ENCODE data around the gene PYGB.
"Not testable (repeated sequence)": the region's sequence is repeated elsewhere in the genome, so short reads cannot be mapped to it uniquely, and the experiment has no call there.

The PYGB gene

GRCh38 chr20:25249198-25249931, 1.5 kb downstream of the PYGB start:
- DNase-seq = no peak

- DNase-seq = no peak
Measured at GRCh38 chr20:25250508-25250907, 2.6 kb downstream of the PYGB start.

- no peak for DNase-seq
Measured at GRCh38 chr20:25251019-25251418, 3.1 kb downstream of the PYGB start.

GRCh38 chr20:25251558-25251957, 3.7 kb downstream of the PYGB start:
- DNase-seq = no peak

GRCh38 chr20:25252230-25252651, 4.4 kb downstream of the PYGB start:
- no peak for DNase-seq

- no peak for DNase-seq
Measured at GRCh38 chr20:25252686-25253421, 5.0 kb downstream of the PYGB start.

- no peak for DNase-seq
Measured at GRCh38 chr20:25253606-25254275, 5.9 kb downstream of the PYGB start.

- DNase-seq = no peak
Measured at GRCh38 chr20:25254571-25254970, 6.7 kb downstream of the PYGB start.

GRCh38 chr20:25254986-25255680, 7.2 kb downstream of the PYGB start:
- DNase-seq = no peak

GRCh38 chr20:25256226-25256859, 8.5 kb downstream of the PYGB start:
- DNase-seq = no peak

GRCh38 chr20:25257130-25257529, 9.2 kb downstream of the PYGB start:
- no peak for DNase-seq

GRCh38 chr20:25257756-25258475, 10.0 kb downstream of the PYGB start:
- DNase-seq = no peak

GRCh38 chr20:25258476-25258805, 10.6 kb downstream of the PYGB start:
- DNase-seq = no peak

- no peak for DNase-seq
Measured at GRCh38 chr20:25258828-25259227, 10.9 kb downstream of the PYGB start.

GRCh38 chr20:25259358-25259757, 11.5 kb downstream of the PYGB start:
- no peak for DNase-seq

GRCh38 chr20:25259788-25260254, 11.9 kb downstream of the PYGB start:
- DNase-seq = no peak

- DNase-seq = not testable (repeated sequence)
Measured at GRCh38 chr20:25260770-25261437, 13.0 kb downstream of the PYGB start.

- no peak for DNase-seq
Measured at GRCh38 chr20:25269057-25269832, 21.4 kb downstream of the PYGB start.

GRCh38 chr20:25269833-25270170, 21.9 kb downstream of the PYGB start:
- DNase-seq = no peak

- DNase-seq = no peak
Measured at GRCh38 chr20:25270829-25271251, 23.0 kb downstream of the PYGB start.

Data from left hindlimb (tissue), 1 donor.